HG02623 (cell line): Measurements from ENCODE around the gene NCAPD2.
"Not testable (repeated sequence)": the region's sequence is repeated elsewhere in the genome, so short reads cannot be mapped to it uniquely, and the experiment has no call there.

Experiments
- ATAC-seq: cut with Tn5 transposase; IDR thresholded peaks from one replicate; pipeline ENCODE4 v1.9.1; 2021; ENCODE audit warnings: moderate library complexity; ENCODE audit not compliant: unreplicated experiment

The NCAPD2 gene

GRCh38 chr12:6464531-6464930 lies 29.4 kb upstream of the NCAPD2 start:
- no peak for ATAC-seq

DNA sequence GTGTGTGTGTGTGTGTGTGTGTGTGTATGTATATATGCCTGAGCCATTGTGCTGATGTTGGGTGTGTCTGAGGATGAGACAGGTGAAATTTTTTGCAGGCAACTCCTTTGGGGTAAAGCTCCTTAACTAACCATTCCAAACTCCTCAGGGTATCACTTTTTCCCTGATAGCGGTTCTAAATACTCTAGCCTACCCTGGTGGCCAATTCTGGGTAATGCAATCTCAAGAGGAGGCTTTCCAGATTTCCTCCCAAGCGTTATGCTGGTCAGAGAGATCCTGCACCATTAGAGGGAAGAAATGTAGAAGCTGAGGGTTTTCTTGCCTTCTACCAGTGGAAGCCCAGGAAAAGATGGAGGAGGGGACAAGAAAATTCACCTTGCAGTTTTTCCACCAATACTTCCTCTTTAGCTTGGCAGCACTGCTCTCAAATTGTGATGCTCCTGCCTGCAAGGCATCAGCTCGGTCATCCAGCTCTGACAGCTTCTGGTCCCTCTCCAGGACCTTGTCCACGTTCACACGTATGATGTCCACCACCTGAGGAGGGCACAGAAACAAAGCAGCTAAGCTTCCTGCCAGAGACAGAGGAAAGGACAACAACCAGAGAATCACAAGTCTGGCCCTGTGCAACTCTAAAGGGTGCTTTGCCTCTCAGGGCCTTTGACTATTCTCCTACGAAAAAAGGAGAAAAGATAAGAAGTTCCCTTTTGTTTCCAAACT lies 28.3 kb upstream of the NCAPD2 start:
- no peak for ATAC-seq

DNA sequence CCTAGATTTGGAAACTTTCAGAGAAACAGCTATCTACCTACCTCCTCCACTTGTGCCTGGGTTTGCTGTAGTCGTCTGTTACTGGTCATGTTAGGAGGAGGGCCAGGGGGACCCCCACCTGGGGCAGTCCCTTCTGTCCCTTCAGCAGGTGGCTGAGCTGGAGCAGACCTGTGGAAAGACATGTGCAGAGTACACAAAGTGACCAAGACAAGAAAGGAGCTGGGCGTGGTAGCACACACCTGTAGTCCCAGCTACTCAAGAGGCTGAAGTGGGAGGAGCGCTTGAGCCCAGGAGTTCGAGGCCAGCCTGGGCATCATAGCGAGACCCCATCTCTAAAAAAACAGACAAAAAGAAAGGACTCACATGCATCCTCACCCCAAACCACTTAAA lies 27.7 kb upstream of the NCAPD2 start:
- ATAC-seq = no peak

GRCh38 chr12:6466751-6467150 lies 27.2 kb upstream of the NCAPD2 start:
- ATAC-seq = not testable (repeated sequence)

GRCh38 chr12:6467571-6468282 lies 26.2 kb upstream of the NCAPD2 start:
- ATAC-seq = not testable (repeated sequence)

DNA sequence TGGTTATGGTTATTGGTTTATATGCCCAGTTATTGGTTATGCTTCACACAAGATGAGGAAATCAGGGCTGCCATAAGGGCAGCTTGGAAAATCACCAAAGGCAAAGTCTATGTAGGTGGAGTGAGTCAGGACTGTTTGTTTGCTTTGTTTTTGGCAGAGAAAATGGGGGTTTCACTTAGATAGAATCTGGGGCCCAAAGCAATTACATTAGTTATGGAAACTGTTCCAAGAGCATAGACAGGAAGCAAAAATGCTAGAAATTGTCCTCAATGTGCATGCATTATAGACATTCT lies 25.7 kb upstream of the NCAPD2 start:
- no peak for ATAC-seq

DNA sequence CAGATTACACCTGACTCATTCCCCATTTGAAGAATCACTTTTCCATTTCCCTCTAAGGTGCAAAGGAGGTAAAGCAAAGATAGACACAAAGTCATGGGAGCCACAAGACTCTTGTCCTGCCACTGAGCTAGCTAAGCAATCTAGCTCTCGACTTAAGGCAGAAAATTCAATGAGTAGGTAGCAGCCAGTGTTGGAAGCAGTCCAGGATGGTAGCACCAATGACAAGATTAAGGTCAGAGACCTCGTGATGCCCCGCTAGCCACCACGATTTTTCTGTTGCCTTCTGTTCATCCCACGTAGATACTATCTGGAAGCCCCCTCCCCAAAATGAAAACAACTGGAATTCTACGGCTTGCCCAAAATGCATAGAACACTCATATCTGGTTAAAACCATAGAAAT lies 24.8 kb upstream of the NCAPD2 start:
- no peak for ATAC-seq

DNA sequence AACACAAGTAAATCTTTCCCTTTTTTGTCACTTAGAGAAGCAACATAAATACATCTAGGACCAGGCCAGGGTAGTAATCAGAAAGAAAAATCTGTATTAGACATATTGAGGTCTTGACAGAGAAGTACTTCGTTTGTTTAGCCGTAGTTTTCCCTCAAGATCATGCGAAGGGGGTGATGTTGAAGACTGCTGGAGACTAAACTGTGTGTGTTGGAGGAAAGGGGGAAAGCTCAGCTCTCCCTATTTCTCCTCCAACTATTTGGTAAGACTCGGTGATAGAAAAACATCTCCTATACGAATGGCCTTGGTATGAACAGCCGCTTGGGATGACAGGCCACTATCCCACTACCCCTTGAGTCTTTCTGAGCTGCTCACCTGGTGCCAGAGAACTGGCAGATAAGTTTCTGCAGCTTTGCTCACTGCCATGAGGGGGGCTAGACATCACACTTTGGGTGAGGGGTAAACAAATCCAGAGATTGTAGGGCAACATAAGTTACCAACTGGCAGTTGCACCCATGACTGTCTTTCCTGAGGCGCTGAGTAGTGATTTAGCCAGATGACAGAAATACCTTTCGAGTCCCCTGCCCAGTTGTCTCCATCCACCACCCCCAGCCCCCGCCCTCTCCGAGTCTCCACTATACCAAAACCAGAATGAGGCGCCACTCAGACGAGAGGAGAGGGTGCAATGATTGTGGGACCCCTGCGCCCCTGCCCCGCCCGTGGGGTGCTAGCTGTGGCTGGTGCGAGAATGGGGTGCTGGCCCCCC lies 24.1 kb upstream of the NCAPD2 start:
- no peak for ATAC-seq

DNA sequence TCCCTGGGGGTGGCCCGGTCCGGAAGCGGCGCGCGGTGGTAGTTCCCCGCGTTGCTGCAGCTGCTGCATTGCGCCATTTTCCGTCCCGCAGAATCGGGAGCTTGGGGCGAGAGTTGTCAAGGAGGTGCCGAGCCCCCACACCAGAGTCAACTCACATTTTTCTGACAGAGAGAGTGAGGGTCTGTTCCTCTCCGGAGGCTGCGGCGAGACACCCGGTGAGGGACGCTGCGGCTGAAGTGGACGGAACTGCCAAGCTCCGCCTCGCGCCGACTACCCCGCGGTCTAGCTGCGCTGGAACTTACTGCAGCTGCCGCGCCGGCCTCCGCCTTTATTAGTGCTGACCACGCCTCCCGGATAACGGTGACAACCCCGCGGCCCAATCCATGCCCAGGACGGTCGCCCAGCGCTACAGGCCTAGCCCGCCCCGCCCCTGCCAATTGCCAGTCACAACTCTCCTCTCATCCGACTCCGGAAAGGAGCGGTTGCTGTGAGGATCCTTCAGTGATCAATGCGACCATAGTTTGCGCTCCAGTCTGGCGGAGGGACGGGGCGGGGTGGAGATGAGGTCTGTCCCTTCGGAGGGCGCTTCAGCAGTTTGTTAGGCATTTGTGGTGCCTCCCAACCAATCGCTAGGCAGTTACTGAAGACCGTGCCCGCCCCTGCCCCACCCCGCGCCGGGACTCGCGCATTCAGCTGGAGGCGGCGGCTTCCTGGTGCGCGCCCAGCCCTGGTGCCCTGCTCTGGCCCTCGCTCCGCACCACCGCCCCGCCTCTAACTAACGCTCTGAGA lies 23.3 kb upstream of the NCAPD2 start, which contains the start of gene VAMP1:
Gene VAMP1 (minus strand): TSS at position 303 of the 789 bp plus-strand sequence. CDS start 146 bp downstream, at position 157.
- ATAC-seq = peak; percentile 84

DNA sequence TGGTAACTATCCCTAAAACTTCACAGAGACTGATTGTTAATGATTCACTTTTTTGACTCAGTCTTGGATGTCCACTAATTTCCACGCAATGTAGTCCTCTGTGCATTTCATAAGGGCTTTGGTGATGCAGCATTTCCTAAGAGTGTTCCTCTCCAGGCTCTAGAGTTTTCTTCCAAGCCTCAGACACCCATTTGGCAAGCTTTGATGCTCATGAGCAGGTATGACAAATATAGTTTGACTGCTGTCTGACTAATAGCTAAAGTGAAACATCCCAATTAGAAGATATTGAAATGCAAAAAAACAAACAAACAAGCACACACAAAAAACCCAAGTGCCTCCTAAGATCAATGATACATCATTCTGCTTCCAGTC lies 21.9 kb upstream of the NCAPD2 start:
- no peak for ATAC-seq

DNA sequence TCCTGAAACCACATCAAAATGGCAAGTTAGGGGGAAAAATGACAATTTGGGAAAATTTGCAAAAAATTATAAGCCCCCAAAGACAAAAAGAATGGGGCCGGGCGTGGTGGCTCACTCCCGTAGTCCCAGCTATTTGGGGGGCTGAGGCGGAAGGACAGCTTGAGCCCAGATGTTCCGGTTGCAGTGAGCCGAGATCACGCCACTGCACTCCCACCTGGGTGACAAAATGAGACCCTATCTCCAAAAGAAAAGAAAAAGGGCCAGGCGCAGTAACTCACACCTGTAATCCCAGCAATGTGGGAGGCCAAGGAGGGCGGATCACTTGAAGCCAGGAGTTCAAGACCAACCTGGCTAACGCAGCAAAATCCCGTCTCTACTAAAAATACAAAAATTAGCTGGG lies 21.4 kb upstream of the NCAPD2 start:
- ATAC-seq = no peak

DNA sequence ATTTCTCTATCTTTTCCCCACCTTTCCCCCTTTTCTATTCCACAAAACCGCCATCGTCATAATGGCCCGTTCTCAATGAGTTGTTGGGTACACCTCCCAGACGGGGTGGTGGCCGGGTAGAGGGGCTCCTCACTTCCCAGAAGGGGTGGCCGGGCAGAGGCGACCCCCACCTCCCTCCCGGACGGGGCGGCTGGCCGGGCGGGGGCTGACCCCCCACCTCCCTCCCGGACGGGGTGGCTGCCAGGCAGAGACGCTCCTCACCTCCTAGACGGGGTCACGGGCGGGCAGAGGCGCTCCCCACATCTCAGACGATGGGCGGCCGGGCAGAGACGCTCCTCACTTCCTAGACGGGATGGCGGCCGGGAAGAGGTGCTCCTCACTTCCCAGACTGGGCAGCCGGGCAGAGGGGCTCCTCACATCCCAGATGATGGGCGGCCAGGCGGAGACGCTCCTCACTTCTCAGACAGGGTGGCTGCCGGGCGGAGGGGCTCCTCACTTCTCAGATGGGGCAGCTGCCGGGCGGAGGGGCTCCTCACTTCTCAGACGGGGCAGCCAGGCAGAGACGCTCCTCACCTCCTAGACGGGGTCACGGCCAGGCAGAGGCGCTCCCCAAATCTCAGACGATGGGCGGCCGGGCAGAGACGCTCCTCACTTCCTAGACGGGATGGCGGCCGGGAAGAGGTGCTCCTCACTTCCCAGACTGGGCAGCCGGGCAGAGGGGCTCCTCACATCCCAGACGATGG lies 18.5 kb upstream of the NCAPD2 start:
- not testable (repeated sequence) for ATAC-seq

GRCh38 chr12:6476489-6476888 lies 17.4 kb upstream of the NCAPD2 start:
- no peak for ATAC-seq

GRCh38 chr12:6477601-6478377 lies 16.1 kb upstream of the NCAPD2 start:
- not testable (repeated sequence) for ATAC-seq

DNA sequence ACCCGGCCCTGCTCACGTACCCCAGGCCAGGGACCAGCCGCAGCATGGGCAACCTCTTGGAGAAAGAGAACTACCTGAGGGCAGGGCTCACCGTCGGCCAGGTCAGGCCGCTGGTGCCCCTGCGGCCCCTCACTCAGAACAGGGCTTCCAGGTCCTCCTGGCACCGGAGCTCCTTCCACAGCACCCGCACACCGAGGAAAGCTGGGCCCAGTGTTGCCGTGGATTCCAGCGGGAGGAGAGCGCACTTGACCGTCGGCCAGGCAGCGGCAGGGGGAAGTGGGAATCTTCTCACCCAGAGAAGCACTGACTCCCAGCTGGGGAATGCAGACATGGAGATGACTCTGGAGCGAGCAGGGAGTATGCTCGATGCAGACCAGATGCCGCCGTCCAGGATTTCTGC lies 15.5 kb upstream of the NCAPD2 start:
- no peak for ATAC-seq

- no peak for ATAC-seq
These were observed 5.7 kb upstream of the NCAPD2 start for GRCh38 chr12:6488240-6488639.

DNA sequence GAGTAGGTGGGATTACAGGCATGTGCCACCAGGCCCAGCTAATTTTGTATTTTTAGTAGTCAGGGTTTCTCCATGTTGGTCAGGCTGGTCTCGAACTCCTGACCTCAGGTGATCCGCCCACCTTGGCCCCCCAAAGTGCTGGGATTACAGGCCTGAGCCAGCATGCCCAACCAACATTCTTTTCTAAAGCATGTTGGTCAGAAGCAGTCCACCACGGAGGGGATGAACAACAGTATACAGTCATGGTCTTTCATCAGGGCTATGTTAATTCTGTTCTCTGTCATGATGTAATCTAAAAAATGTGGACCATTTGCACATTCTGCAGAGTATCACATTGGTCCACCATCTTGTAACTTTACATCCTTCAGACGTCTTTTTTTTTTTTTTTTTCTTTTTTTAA lies 4.5 kb upstream of the NCAPD2 start:
- no peak for ATAC-seq

- not testable (repeated sequence) for ATAC-seq
These were observed 3.2 kb upstream of the NCAPD2 start for GRCh38 chr12:6490673-6491072.

DNA sequence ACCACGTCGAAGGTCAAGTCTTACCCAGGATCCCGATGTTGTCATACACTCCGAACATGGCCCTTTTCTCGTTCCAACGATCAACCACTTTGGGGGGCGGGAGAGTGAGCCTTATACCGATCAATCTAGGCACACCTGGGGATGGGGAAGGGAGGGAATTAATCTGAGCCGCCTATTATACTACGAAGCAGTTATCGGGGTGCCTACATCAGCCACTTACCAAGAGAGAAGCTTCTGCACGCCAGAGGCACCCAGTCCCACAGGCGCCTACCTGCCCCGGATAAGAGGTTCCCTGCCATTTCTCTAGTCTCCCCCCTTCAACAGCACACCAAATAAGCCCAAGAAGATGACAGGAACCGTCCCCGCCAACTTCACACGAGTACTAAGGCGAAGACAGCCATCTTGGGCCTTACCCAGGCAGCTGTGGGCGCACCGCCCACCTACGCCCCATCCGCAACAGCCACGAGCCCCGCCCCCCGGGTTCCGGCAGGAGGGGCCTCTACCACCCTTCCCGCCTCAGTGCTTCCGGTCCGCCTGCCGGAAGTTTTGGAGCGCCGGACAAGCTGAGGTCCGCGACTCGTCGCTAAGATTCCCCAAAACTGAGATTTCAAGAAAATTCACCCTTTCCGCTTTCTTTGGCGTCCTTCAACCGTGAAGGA lies 935 bp upstream of the NCAPD2 start, which contains the start of gene MRPL51:
Gene MRPL51 (minus strand): TSS at position 425 of the 659 bp plus-strand sequence. CDS start 126 bp downstream, at position 299.
- ATAC-seq = peak; percentile 64
